GM21528 (cell line): ENCODE measurements around the gene SEMA4D.

Source experiments
- ATAC-seq: cut with Tn5 transposase; IDR thresholded peaks from one replicate; pipeline ENCODE4 v1.9.1; 2021; ENCODE audit warnings: mild to moderate bottlenecking, moderate library complexity; ENCODE audit not compliant: unreplicated experiment, low FRiP score

Gene SEMA4D

GRCh38 chr9:89400403-89401116 lies 97.4 kb downstream of the SEMA4D start:
- peak; percentile 80 for ATAC-seq

- ATAC-seq: no peak
Observed at GRCh38 chr9:89398621-89399020, 99.3 kb downstream of the SEMA4D start.

- ATAC-seq: no peak
Observed at GRCh38 chr9:89397471-89397870, 100.4 kb downstream of the SEMA4D start.

- ATAC-seq: no peak
Observed at GRCh38 chr9:89395931-89396710, 101.8 kb downstream of the SEMA4D start.

- ATAC-seq: no peak
Observed at GRCh38 chr9:89394412-89394811, 103.5 kb downstream of the SEMA4D start.

- ATAC-seq: no peak
Observed at GRCh38 chr9:89391585-89391984, 106.3 kb downstream of the SEMA4D start.

- no peak for ATAC-seq
Observed at GRCh38 chr9:89390578-89391116, 107.3 kb downstream of the SEMA4D start.

- no peak for ATAC-seq
Observed at GRCh38 chr9:89390068-89390555, 107.8 kb downstream of the SEMA4D start.

- no peak for ATAC-seq
Observed at GRCh38 chr9:89388868-89389177, 109.1 kb downstream of the SEMA4D start.

- ATAC-seq: no peak
Observed at GRCh38 chr9:89388084-89388867, 109.6 kb downstream of the SEMA4D start.

GRCh38 chr9:89387197-89387849 lies 110.6 kb downstream of the SEMA4D start:
- ATAC-seq: no peak

GRCh38 chr9:89386797-89387196 lies 111.1 kb downstream of the SEMA4D start:
- no peak for ATAC-seq

GRCh38 chr9:89386206-89386605 lies 111.7 kb downstream of the SEMA4D start:
- ATAC-seq: no peak

- ATAC-seq: no peak
Observed at GRCh38 chr9:89384783-89385182, 113.1 kb downstream of the SEMA4D start.

- no peak for ATAC-seq
Observed at GRCh38 chr9:89383721-89384300, 114.1 kb downstream of the SEMA4D start.

- ATAC-seq: no peak
Observed at GRCh38 chr9:89383030-89383720, 114.7 kb downstream of the SEMA4D start.

GRCh38 chr9:89382026-89382986 lies 115.6 kb downstream of the SEMA4D start:
- ATAC-seq: no peak

GRCh38 chr9:89381308-89381609 lies 116.7 kb downstream of the SEMA4D start:
- no peak for ATAC-seq
